H1 (cell line): ENCODE results near the gene GIMAP4. TPM values are rescaled to one million over a fixed set of nuclear protein-coding genes. Genes with fewer than 3 reads are reported as not detected.

ENCODE experiments used
- CHD7 ChIP-seq: fragments of 300-600 bp; sonication (generic); IDR thresholded peaks from 2 replicates; pipeline ENCODE4 v1.7.1; 2012; ENCODE audit warnings: low read length, moderate library complexity, mild to moderate bottlenecking, inconsistent platforms; ENCODE audit not compliant: insufficient replicate concordance
- CTCF ChIP-seq, 3 experiments: IDR thresholded peaks; 1 replicate in 2 of 3; 2 replicates in 1 of 3; pipeline versions ENCODE4 v1.5.1 to v1.6.1; 2011; ENCODE audit warnings: low read length in 3 of 3, mild to moderate bottlenecking in 3 of 3, inconsistent platforms in 2 of 3, low read depth in 1 of 3, moderate library complexity in 1 of 3; ENCODE audit not compliant: insufficient read depth in 1 of 3; ENCODE audit errors: control extremely low read depth in 1 of 3
- EP300 ChIP-seq, 2 experiments: IDR thresholded peaks; 1 replicate in 1 of 2; 2 replicates in 1 of 2; pipeline ENCODE4 v1.6.1; 2011 to 2012; ENCODE audit warnings: low read depth in 2 of 2, low read length in 2 of 2, mild to moderate bottlenecking in 2 of 2, borderline replicate concordance in 1 of 2, inconsistent platforms in 1 of 2, moderate library complexity in 1 of 2
- EZH2 ChIP-seq: fragments of 200-600 bp; sonication (generic); IDR thresholded peaks from 2 replicates; pipeline ENCODE4 v1.7.1; 2012; ENCODE audit warnings: low read depth, mild to moderate bottlenecking, moderate library complexity, low read length, inconsistent platforms; ENCODE audit not compliant: severe bottlenecking
- KDM5A ChIP-seq: fragments of 200-600 bp; IDR thresholded peaks from 2 replicates; pipeline ENCODE4 v1.7.1; 2012; ENCODE audit warnings: mild to moderate bottlenecking, low read length, inconsistent platforms, mixed read lengths
- MAFK ChIP-seq: IDR thresholded peaks from 2 replicates; pipeline ENCODE4 v1.6.1; 2012; ENCODE audit warnings: low read depth, mild to moderate bottlenecking, improper control_type of control experiment, low read length
- POU5F1 ChIP-seq: IDR thresholded peaks from 2 replicates; pipeline ENCODE4 v1.6.1; 2011; ENCODE audit warnings: low read depth, mild to moderate bottlenecking, low read length, moderate library complexity
- SP2 ChIP-seq: IDR thresholded peaks from 2 replicates; pipeline ENCODE4 v1.6.1; 2012; ENCODE audit warnings: mild to moderate bottlenecking, low read length, inconsistent platforms
- polyA plus RNA-seq, 7 experiments: library from polyadenylated mRNA; depleted of rRNA in 3 of 7; stranded (reverse) in 5 of 7; unstranded in 2 of 7; fragments of >200 nt in 5 of 7; fragments of 200-250 nt in 2 of 7; gene quantifications; 1 replicate in 5 of 7; 2 replicates in 1 of 7; 4 replicates in 1 of 7; pipeline versions ENCODE4 v1.2.1 to v1.2.3, GENCODE V29; 2011 to 2013; ENCODE audit warnings: missing spikeins in 2 of 7, mixed read lengths in 2 of 7
- total RNA-seq: library from RNA; stranded (reverse); fragmentation: NEBNext Ultra II Directional; extraction: Animal tissue kit (Norgen Biotek cat#: 25700); gene quantifications from 2 replicates; pipeline ENCODE4 v1.2.1, GENCODE V29; 2021

Gene GIMAP4
- total and polyA plus RNA-seq, 2 of the 8 experiments (the other 6 are each of a cell fraction or from before 2014, with no cell fraction given) = 0.20 to 0.22 TPM

GRCh38 chr7:150538259-150538658 is 28.9 kb upstream of the GIMAP4 start (continued):
- TF ChIP-seq CHD7 (no peak), POU5F1 (no peak), SP2 (no peak), MAFK (no peak), CTCF (IDR thresholded peaks at IDR 0.05; ENCODE audit: control extremely low read depth in 1 of 3, insufficient read depth in 1 of 3, low read depth in 1 of 3, low read length in 3 of 3) (no peak), EZH2 (no peak), EP300 (IDR thresholded peaks at IDR 0.05; ENCODE audit: borderline replicate concordance in 1 of 2, low read depth in 2 of 2, low read length in 2 of 2) (no peak), KDM5A (no peak)
